ENCODE results near the gene LAMA2. TPM values are rescaled to one million over a fixed set of nuclear protein-coding genes. Genes with fewer than 3 reads are reported as not detected.

The LAMA2 gene
- total RNA-seq, 1 experiment from 2014 or later = 4.2 TPM

DNA sequence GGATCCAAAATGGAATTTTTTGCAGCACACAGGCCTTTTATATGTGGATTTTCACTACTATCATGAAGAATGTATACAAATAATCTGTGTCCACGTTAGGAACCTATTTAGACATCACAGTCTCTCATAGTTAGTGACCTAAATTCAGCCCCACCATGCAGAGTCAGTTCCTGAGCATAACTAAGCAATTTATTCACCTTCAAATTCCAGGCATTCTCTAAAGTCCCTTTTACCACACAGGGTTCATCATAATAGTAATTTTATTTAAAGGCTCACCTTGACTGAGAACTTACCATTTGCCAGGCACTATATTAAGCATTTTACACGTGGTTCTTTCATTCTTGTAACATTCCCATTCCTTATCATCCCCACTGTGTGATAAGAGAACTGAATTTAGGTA, 473.2 kb downstream of the LAMA2 start:
- no peaks in the 10 kb centered on the region for H4K20me1 ChIP-seq (ENCODE audit: control insufficient read depth, insufficient read depth, insufficient read length)
- Mint-ChIP-seq H3K4me1 (peaks cover 17% of the 10 kb centered on the region in 2 experiments), H3K27me3 (ENCODE audit: low read depth) (no peaks in the 10 kb centered on the region), H3K9me3 (no peaks in the 10 kb centered on the region), H3K4me3 (no peak overlapping the region), H3K27ac (no peak overlapping the region; a peak in 1 of 7 replicates), H3K36me3 (ENCODE audit: insufficient read depth in 1 of 3, low read depth in 3 of 3) (no peaks in the 10 kb centered on the region)
- H3T11ph ChIP-seq (ENCODE audit: low read length) = no peak overlapping the region
- no peak overlapping the region for H3K27ac ChIP-seq (ENCODE audit: insufficient read length, low read depth, low read length)
- no peaks in the 10 kb centered on the region for H3K23me2 ChIP-seq (ENCODE audit: insufficient read length, low read depth, low read length, poor library complexity, severe bottlenecking)
- no peak overlapping the region for H2BK15ac ChIP-seq (ENCODE audit: low read depth, low read length)
- WGBS (ENCODE audit: extremely low coverage, insufficient read length, low lambda C conversion rate) = no CpG with 5 or more reads among the region's 2 CpGs
- H4K5ac ChIP-seq (ENCODE audit: insufficient read length, low read depth, low read length) = no peak overlapping the region
- H3K23ac ChIP-seq (ENCODE audit: insufficient read length, low read depth, low read length) = no peak overlapping the region
- TF ChIP-seq, protein P1, sequence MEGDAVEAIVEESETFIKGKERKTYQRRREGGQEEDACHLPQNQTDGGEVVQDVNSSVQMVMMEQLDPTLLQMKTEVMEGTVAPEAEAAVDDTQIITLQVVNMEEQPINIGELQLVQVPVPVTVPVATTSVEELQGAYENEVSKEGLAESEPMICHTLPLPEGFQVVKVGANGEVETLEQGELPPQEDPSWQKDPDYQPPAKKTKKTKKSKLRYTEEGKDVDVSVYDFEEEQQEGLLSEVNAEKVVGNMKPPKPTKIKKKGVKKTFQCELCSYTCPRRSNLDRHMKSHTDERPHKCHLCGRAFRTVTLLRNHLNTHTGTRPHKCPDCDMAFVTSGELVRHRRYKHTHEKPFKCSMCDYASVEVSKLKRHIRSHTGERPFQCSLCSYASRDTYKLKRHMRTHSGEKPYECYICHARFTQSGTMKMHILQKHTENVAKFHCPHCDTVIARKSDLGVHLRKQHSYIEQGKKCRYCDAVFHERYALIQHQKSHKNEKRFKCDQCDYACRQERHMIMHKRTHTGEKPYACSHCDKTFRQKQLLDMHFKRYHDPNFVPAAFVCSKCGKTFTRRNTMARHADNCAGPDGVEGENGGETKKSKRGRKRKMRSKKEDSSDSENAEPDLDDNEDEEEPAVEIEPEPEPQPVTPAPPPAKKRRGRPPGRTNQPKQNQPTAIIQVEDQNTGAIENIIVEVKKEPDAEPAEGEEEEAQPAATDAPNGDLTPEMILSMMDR (conservative IDR thresholded peaks at IDR 0.05) = no peak
- no peak overlapping the region for H3K9ac ChIP-seq (ENCODE audit: extremely low read depth, insufficient read length, low read length)
- H2AFZ ChIP-seq (ENCODE audit: low read length) = no peak overlapping the region
- H3K4ac ChIP-seq (ENCODE audit: low read depth, low read length) = no peak overlapping the region
- H3K4me2 ChIP-seq (ENCODE audit: insufficient read depth, insufficient read length, low read length) = no peak overlapping the region
- H3K4me1 ChIP-seq (ENCODE audit: insufficient read depth, low read length) = no peaks in the 10 kb centered on the region
- DNase-seq = no peak
- H2BK12ac ChIP-seq (ENCODE audit: insufficient read length, low read depth, low read length) = no peak overlapping the region
- H2BK5ac ChIP-seq (ENCODE audit: insufficient read length, low read length) = no peak overlapping the region
- H3K9me3 ChIP-seq (ENCODE audit: control insufficient read depth, low read depth, low read length) = no peaks in the 10 kb centered on the region
- H3K56ac ChIP-seq (ENCODE audit: insufficient read length, low read depth, low read length) = no peak overlapping the region
- no peak overlapping the region for H2BK120ac ChIP-seq (ENCODE audit: low read depth, low read length, poor library complexity, severe bottlenecking)
- no peak overlapping the region for H4K91ac ChIP-seq (ENCODE audit: insufficient read length, low read depth, low read length)
- no peaks in the 10 kb centered on the region for H3K79me1 ChIP-seq (ENCODE audit: insufficient read depth, low read depth, low read length, poor library complexity, severe bottlenecking)
- no peak overlapping the region for H2AK5ac ChIP-seq (ENCODE audit: insufficient read length, low read length)
- H3K18ac ChIP-seq (ENCODE audit: insufficient read length, low read depth, low read length) = no peak overlapping the region
- H4K8ac ChIP-seq (replicated peaks; ENCODE audit: insufficient read length, low read depth, low read length) = no peak overlapping the region
- H2BK20ac ChIP-seq (ENCODE audit: low read depth, low read length, poor library complexity, severe bottlenecking) = no peak overlapping the region
- no peaks in the 10 kb centered on the region for H3K27me3 ChIP-seq (ENCODE audit: insufficient read depth, low read length)
- no peaks in the 10 kb centered on the region for H3K79me2 ChIP-seq (ENCODE audit: insufficient read depth, low read length)
- no peak overlapping the region for H3K14ac ChIP-seq (ENCODE audit: insufficient read depth, low read length)
